ENCODE data around the gene DENND5A. TPM values are rescaled to one million over a fixed set of nuclear protein-coding genes. Genes with fewer than 3 reads are reported as not detected.
"Not testable (repeated sequence)": the region's sequence is repeated elsewhere in the genome, so short reads cannot be mapped to it uniquely, and the experiment has no call there.

The DENND5A gene
- polyA plus RNA-seq, 1 donor = 59.3 TPM

GRCh38 chr11:9098455-9098854 lies 166.7 kb downstream of the DENND5A start:
- DNase-seq (ENCODE audit: low read depth) = not testable (repeated sequence)

DNA sequence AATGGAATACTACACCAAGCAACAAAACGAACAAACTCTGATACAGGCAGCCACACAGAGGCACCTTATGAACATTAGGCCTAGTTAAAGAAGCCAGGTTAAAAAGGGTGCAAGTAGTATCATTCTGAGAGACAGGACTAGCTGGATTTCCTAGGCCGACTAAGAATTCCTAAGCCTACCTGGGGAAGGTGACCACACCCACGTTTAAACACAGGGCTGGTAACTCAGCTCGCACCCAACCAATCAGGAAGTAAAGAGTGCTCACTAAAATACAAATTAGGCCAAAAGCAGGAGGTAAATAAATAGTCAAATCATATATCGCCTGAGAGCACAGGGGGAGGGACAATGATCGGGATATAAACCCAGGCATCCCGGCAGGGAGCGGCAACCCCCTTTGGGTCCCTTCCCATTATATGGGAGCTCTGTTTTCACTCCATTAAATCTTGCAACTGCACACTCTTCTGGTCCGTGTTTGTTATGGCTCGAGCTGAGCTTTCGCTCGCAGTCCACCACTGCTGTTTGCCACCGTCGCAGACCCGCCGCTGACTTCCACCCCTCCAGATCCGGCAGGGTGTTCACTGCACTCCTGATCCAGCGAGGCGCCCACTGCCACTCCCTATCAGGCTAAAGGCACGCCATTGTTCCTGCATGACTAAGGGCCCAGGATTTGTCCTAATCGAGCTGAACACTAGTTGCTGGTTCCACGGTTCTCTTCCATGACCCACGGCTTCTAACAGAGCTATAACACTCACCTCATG lies 167.8 kb downstream of the DENND5A start:
- not testable (repeated sequence) for DNase-seq (ENCODE audit: low read depth)

- no peak for DNase-seq (ENCODE audit: low read depth)
These were observed 168.7 kb downstream of the DENND5A start for GRCh38 chr11:9096427-9096826.

- no peak for DNase-seq (ENCODE audit: low read depth)
These were observed 169.7 kb downstream of the DENND5A start for GRCh38 chr11:9095421-9095820.

GRCh38 chr11:9094420-9094819 lies 170.7 kb downstream of the DENND5A start:
- no peak for DNase-seq (ENCODE audit: low read depth)

DNA sequence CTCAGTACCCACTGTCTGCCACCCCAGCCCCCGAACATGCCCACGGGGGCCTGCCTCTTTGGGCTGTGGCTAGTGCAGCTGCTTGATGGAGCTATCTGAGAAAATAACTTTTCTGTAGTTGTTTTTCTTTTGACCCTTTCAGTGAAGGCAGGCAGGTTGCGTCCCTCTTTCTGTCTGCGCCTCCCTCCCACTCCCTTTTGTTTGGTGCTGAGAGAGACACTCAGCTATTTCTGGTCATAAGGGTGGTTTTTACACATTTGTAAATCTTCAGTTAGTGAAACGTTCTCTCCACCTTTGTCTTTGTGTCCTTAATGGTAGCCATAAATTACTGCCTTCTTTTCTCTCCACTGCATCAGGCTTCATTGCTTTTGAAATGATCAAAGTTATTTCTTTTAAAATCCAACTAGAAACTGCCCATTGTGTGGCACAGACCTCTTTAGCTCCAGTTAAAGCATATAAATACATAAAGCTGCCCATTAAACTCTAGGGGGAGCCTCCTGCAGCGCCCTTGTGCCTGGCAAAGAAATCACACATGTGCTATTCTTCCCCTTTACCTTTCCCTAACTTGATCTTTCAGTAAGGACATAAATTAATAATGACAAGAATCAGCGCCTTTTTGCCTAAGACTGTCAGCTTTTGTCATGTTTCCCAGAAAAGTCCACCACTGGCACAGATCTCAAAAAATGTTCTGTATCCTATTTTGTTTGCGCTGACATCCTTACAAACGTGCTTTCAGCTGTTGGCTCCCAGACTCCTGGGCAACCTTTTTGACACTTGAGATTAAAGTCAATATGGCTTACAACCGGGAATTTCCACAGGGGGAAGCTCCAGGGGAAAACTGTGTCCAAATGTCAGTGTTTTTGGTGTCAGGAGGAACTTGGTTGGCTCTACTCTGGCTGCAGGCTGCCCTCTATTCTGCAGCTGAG lies 172.0 kb downstream of the DENND5A start:
- DNase-seq (ENCODE audit: low read depth) = no peak

GRCh38 chr11:9092072-9092471 lies 173.1 kb downstream of the DENND5A start:
- no peak for DNase-seq (ENCODE audit: low read depth)

DNA sequence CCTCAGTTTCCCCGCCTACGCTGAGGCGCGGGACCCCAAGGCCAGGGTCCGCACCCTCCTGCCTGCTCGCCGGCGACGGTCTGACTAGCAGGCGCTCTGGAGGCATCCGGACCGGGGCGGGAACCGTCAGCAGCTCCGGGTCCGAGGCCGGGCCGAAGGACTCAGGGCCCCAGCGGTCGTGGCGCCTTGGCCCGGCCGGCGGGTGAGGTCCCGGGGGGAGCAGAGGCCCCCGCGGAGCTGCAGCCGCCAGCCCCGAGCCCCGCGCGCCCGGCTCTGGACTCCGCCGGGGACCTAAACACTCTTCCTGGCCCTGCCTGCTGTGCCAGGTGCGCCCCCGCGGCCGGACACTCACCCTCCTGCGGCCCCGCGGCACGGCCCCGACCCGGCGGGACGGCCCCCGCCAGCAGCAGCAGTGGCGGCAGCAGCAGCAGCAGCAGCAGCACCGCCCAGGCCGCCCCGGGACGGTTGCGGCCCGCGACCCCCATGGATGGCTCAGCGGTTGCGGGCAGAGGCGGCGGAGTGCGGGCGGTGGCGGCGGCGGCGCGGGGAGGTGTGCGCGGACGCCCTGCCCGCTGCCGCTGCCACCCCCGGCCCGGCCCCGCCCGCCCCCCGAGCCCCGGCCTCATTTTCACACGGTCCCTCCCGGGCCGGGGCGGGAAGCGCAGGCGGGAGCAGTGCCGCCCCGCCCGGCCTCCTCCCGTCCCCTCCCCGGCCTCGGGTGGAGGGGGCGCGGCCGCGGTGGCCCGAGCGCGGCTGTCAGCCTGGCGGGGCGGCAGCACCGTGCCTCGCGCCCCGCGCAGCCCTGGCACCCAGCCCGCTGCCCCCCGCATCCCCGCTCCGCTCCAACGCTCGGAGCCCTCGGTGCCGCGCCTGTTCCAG lies 173.9 kb downstream of the DENND5A start, which contains the start of gene SCUBE2:
SCUBE2 (minus strand) TSS at position 556 of the 879 bp plus-strand sequence; CDS start at position 485, 71 bp downstream.
- no peak for DNase-seq (ENCODE audit: low read depth)

DNA sequence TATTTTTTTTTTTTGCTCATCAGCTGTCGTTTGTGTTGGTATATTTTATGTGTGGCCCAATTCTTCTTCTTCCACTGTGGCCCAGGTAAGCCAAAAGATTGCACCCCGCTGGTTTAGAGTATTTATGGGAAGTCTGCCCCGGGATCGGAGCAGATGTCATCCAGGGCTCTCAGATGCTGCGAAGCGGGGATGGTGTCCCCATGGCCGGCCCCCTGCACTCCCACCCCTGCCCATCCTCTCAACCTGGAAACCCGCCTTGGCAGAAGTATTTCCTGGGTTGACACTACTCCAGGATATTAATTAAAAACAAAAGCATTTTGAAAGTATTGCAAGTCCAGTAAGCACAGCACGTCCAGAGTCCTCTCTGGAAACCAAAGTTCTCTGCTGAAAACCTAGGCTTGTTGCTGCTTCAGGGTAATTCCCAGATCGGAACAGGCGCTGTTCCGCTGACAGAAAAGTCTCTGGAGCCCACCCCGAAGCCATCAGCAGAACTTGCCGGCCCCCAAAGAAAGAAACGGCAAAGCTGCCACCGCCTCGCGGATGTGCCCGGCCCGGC lies 174.6 kb downstream of the DENND5A start:
- no peak for DNase-seq (ENCODE audit: low read depth)

DNA sequence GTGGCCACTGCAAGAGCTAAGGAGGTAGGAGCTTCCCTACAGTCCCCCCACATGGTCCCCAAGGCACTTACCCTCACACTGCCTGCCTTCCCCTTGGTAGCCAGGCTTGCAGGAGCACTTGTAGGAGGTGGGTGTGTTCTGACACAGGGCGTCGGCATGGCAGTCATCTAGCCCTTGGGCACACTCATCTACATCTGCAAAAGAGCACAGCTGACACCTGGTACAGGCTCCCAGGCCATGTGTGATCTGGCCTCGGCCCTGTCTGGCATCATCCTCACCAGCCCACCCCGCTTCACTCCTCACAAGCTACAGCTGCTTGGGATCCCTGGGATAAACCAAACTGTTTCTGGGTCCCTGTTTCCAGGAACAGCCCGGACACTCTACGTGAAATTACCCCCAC lies 175.5 kb downstream of the DENND5A start:
- DNase-seq (ENCODE audit: low read depth) = no peak

DNA sequence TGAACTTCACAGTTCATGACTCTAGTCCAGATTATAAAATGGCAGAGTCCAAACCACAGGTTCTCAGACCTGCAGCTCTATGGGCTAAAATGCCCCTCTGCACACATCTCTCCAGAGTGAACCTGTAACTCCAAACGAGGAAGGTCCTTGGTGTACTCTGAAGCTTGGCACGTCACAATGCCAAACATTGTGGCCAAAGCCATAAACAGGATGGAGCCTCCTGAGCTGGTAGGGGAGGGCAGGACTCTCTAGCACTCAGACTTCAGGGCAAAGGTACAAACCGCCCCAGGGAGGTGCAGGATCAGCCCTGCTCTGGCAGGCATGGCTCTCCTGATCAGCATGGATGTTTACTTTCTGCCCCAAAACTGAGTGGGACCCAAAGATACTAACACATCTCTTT lies 176.1 kb downstream of the DENND5A start:
- DNase-seq (ENCODE audit: low read depth) = no peak

Other genes starting within 250 kb of the DENND5A start
- gene SCUBE2, start 173.8 kb downstream of the DENND5A start, polyA plus RNA-seq (ENCODE audit: insufficient read length) = 31.3 TPM
- 15.8 TPM for gene TMEM41B, start 49.2 kb upstream of the DENND5A start, polyA plus RNA-seq (ENCODE audit: insufficient read length)
- gene IPO7, start 119.3 kb upstream of the DENND5A start, polyA plus RNA-seq (ENCODE audit: insufficient read length) = 97.8 TPM
- gene ZNF143, start 195.7 kb upstream of the DENND5A start, polyA plus RNA-seq (ENCODE audit: insufficient read length) = 13.7 TPM

All from forelimb muscle (tissue), 1 donor.